HCT116 (cell line): ENCODE measurements around the gene GDPD5. TPM values are rescaled to one million over a fixed set of nuclear protein-coding genes. Genes with fewer than 3 reads are reported as not detected.

Experiments used
- ATAC-seq: fragments of 200-7000 bp; cut with Tn5 transposase; 2 replicates; pipeline ENCODE4 v1.9.1; 2020; ENCODE audit warnings: mild to moderate bottlenecking, moderate library complexity
- BruUV-seq: library from RNA; stranded (reverse); fragments of 400-500 nt; replicated peaks from 2 replicates; lab custom pipeline; 2021; lab: Mats Ljungman, UMichigan
- CTCF ChIA-PET: fragments of 300-600 bp; sonication (Branson Sonifier 250); formaldehyde crosslinking; loops from one replicate; lab custom pipeline; 2021; ENCODE audit warnings: antibody characterized with exemption; lab: Charles Lee
- POLR2A ChIA-PET: fragments of 300-600, 350-600 bp; sonication (Branson Sonifier 250); formaldehyde crosslinking; loops from one replicate; lab custom pipeline; 2021; ENCODE audit warnings: antibody characterized with exemption; lab: Charles Lee
- RAD21 ChIA-PET, 2 experiments: fragments of 300-600 bp; sonication (Branson Sonifier 250); formaldehyde crosslinking; loops; one replicate each; lab custom pipeline; 2023; ENCODE audit warnings: low total read pairs in 2 of 2; ENCODE audit not compliant: uncharacterized antibody in 2 of 2, unreplicated experiment in 2 of 2, low non-redundant PET in 1 of 2; lab: Charles Lee
- DNase-seq: peaks from one replicate; pipeline ENCODE4 v3.0.0-alpha.2; 2010; ENCODE audit warnings: low read depth, low spot score
- H2AFZ ChIP-seq: fragments of 200-600 bp; shearing (Covaris generic), sonication (generic); 2 replicates; pipeline ENCODE4 v1.6.1; 2017; ENCODE audit warnings: low read depth, mixed run types, mixed read lengths, antibody characterized with exemption, low read length; ENCODE audit not compliant: poor library complexity, severe bottlenecking
- H3K27ac ChIP-seq: 2 replicates; pipeline ENCODE4 v1.5.1; 2012; ENCODE audit warnings: low read depth, low read length
- H3K27me3 ChIP-seq: fragments of 200-600 bp; sonication (generic); 2 replicates; pipeline ENCODE4 v1.6.1; 2016; ENCODE audit warnings: mixed run types, low read length, mixed read lengths; ENCODE audit not compliant: insufficient read depth
- H3K36me3 ChIP-seq, 2 experiments: fragments of 200-500 bp in 1 of 2; fragments of 200-600 bp in 1 of 2; sonication (Bioruptor generic) in 1 of 2; sonication (generic) in 1 of 2; 2 replicates each; pipeline versions ENCODE4 v1.5.1 to v1.6.1; 2014 to 2016; ENCODE audit warnings: low read length in 2 of 2, inconsistent platforms in 1 of 2, mixed read lengths in 1 of 2, mixed run types in 1 of 2; ENCODE audit not compliant: insufficient read depth in 2 of 2, control insufficient read depth in 1 of 2
- H3K4me1 ChIP-seq, 2 experiments: fragments of 200-600 bp in 1 of 2; sonication (generic) in 1 of 2; 2 replicates each; pipeline versions ENCODE4 v1.5.1 to v1.6.1; 2012 to 2017; ENCODE audit warnings: low read length in 2 of 2, inconsistent platforms in 1 of 2, mild to moderate bottlenecking in 1 of 2, mixed read lengths in 1 of 2, mixed run types in 1 of 2, moderate library complexity in 1 of 2; ENCODE audit not compliant: insufficient read depth in 2 of 2, control insufficient read depth in 1 of 2
- H3K4me2 ChIP-seq: fragments of 200-600 bp; sonication (generic); 2 replicates; pipeline ENCODE4 v1.6.1; 2017; ENCODE audit warnings: mixed run types, low read length, mixed read lengths
- H3K4me3 ChIP-seq, 2 experiments: fragments of 200-600 bp in 1 of 2; sonication (generic) in 1 of 2; replicated peaks in 1 of 2; 2 replicates each; pipeline ENCODE4 v1.5.1; 2011 to 2016; ENCODE audit warnings: low read length in 2 of 2, control low read depth in 1 of 2, low read depth in 1 of 2, mild to moderate bottlenecking in 1 of 2, mixed read lengths in 1 of 2, mixed run types in 1 of 2
- H3K79me2 ChIP-seq: fragments of 200-600 bp; sonication (generic); 2 replicates; pipeline ENCODE4 v1.6.1; 2017; ENCODE audit warnings: mild to moderate bottlenecking, mixed run types, low read length, moderate library complexity, mixed read lengths; ENCODE audit not compliant: insufficient read depth
- H3K9ac ChIP-seq: fragments of 200-600 bp; sonication (generic); 2 replicates; pipeline ENCODE4 v1.6.1; 2016; ENCODE audit warnings: low read length, mixed read lengths
- H3K9me2 ChIP-seq: fragments of 200-600 bp; sonication (generic), shearing (Covaris generic); 2 replicates; pipeline ENCODE4 v1.6.1; 2017; ENCODE audit warnings: mixed run types, mild to moderate bottlenecking, moderate library complexity; ENCODE audit not compliant: insufficient read depth
- H3K9me3 ChIP-seq, 2 experiments: fragments of 200-500 bp in 1 of 2; fragments of 200-600 bp in 1 of 2; sonication (Bioruptor generic) in 1 of 2; sonication (generic) in 1 of 2; 2 replicates each; pipeline ENCODE4 v1.6.1; 2014 to 2017; ENCODE audit warnings: low read length in 2 of 2, mixed read lengths in 2 of 2, inconsistent platforms in 1 of 2, low read depth in 1 of 2, mild to moderate bottlenecking in 1 of 2, mixed run types in 1 of 2, moderate library complexity in 1 of 2; ENCODE audit not compliant: control insufficient read depth in 1 of 2, insufficient read depth in 1 of 2
- H4K20me1 ChIP-seq: fragments of 200-600 bp; sonication (generic), shearing (Covaris generic); 2 replicates; pipeline ENCODE4 v1.6.1; 2017; ENCODE audit warnings: mixed run types, mild to moderate bottlenecking, moderate library complexity; ENCODE audit not compliant: insufficient read depth
- CBX3 ChIP-seq: IDR thresholded peaks from 2 replicates; pipeline ENCODE4 v1.6.1; 2012; ENCODE audit warnings: low read depth
- CEBPB ChIP-seq: IDR thresholded peaks from 2 replicates; pipeline ENCODE4 v1.6.1; 2012; ENCODE audit warnings: low read depth
- EGR1 ChIP-seq: IDR thresholded peaks from 2 replicates; pipeline ENCODE4 v1.6.1; 2012; ENCODE audit warnings: low read depth
- ELF1 ChIP-seq: IDR thresholded peaks from 2 replicates; pipeline ENCODE4 v1.6.1; 2012; ENCODE audit warnings: low read depth, borderline replicate concordance
- JUND ChIP-seq: IDR thresholded peaks from 2 replicates; pipeline ENCODE4 v1.6.1; 2012
- MAX ChIP-seq: IDR thresholded peaks from 2 replicates; pipeline ENCODE4 v1.6.1; 2012
- TCF7L2 ChIP-seq: IDR thresholded peaks from 2 replicates; pipeline ENCODE4 v1.7.0; 2011; ENCODE audit warnings: borderline replicate concordance, inconsistent platforms; ENCODE audit not compliant: insufficient read depth, insufficient read length; ENCODE audit errors: extremely low read depth
- ZBTB33 ChIP-seq: IDR thresholded peaks from 2 replicates; pipeline ENCODE4 v1.6.1; 2011; ENCODE audit warnings: mild to moderate bottlenecking, low read length, moderate library complexity; ENCODE audit not compliant: insufficient replicate concordance; ENCODE audit errors: extremely low read depth
- intact Hi-C: fragments of 100-400 bp; cut with micrococcal nuclease; formaldehyde crosslinking; loops from 2 replicates; pipeline ENCODE4 v1.10.0; 2022
- total RNA-seq: library from RNA; stranded (reverse); gene quantifications from one replicate; pipeline ENCODE4 v1.2.1, GENCODE V29; 2021; ENCODE audit not compliant: unreplicated experiment

The GDPD5 gene
- total RNA-seq, 1 experiment from 2014 or later = 27.5 TPM

GRCh38 chr11:75442161-75442885 is 83.4 kb downstream of the GDPD5 start:
- ChIA-PET CTCF (interaction anchor here (1.6 kb wide), 1 partner anchor 89 kb away, joined by 3 read pairs; no protein-coding TSS in a partner anchor), POLR2A (no interaction called here), RAD21 (no interaction called here)
- H3K79me2 ChIP-seq = no peaks in the 10 kb centered on the region
- H3K9me2 ChIP-seq = no peaks in the 10 kb centered on the region
- no peak for TF ChIP-seq CEBPB
- TF ChIP-seq MAX = no peak
- TF ChIP-seq ZBTB33 = no peak
- TF ChIP-seq TCF7L2 = no peak
- no peak for TF ChIP-seq EGR1
- no peak for TF ChIP-seq ELF1
- TF ChIP-seq CBX3 = no peak
- TF ChIP-seq JUND = no peak
- no peaks in the 10 kb centered on the region for H4K20me1 ChIP-seq
- H3K36me3 ChIP-seq = no peaks in the 10 kb centered on the region
- H3K27ac ChIP-seq = no peak overlapping the region
- H3K27me3 ChIP-seq = no peaks in the 10 kb centered on the region
- no peak overlapping the region for H3K4me3 ChIP-seq
- H3K4me1 ChIP-seq = no peaks in the 10 kb centered on the region
- no peak for DNase-seq
- no peak overlapping the region for H2AFZ ChIP-seq
- no peak for ATAC-seq
- intact Hi-C loops = loop anchor here (10.0 kb wide), 1 partner anchor 422 kb away; no protein-coding TSS in a partner anchor
- H3K4me2 ChIP-seq = no peak overlapping the region
- no TSS peak for BruUV-seq
- no peaks in the 10 kb centered on the region for H3K9me3 ChIP-seq
- H3K9ac ChIP-seq = no peak overlapping the region
